ENCODE results near the gene ITGB2. TPM values are rescaled to one million over a fixed set of nuclear protein-coding genes. Genes with fewer than 3 reads are reported as not detected.

The ITGB2 gene
- polyA plus RNA-seq, 2 donors, result 7.3 to 10.0 TPM

DNA sequence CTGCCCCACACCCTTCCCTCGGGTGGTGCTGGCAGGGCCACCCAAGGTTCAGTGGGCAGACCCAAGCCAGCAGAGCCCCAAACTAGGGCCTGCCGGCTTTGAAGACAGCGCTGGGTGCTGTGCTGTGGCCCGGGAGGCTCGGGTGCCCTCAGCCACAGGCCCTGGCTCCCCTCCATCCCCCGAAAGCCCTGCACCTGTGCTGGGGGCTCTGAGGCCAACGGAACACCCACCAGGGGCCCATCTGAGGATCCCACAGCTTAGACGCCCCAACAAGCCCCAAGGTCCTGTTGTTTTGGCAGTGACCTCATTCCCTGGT lies 8.6 kb downstream of the ITGB2 start:
- peak overlapping the region; percentile 37 to 43 for H3K27ac ChIP-seq (ENCODE audit: low read depth in 2 of 2, low read length in 1 of 2)
- peaks cover 0 to 2% of the 10 kb centered on the region in 2 donors for H3K9me3 ChIP-seq (ENCODE audit: control insufficient read depth in 2 of 2, insufficient read depth in 1 of 2, low read depth in 1 of 2, low read length in 1 of 2)
- WGBS, 2 donors, result 35 to 56% methylated on average over 7 to 8 of the region's 8 CpGs
- H3K4me1 ChIP-seq (ENCODE audit: control insufficient read depth in 2 of 2, insufficient read depth in 2 of 2, low read length in 1 of 2), result peaks cover 6 to 21% of the 10 kb centered on the region in 2 donors
- H3K27me3 ChIP-seq (ENCODE audit: control insufficient read depth in 1 of 2, insufficient read depth in 2 of 2, low read length in 2 of 2), result no peaks in the 10 kb centered on the region
- no peaks in the 10 kb centered on the region for H3K36me3 ChIP-seq (ENCODE audit: control insufficient read depth in 2 of 2, insufficient read depth in 2 of 2, low read length in 1 of 2)
- H3K4me3 ChIP-seq (ENCODE audit: low read depth in 1 of 2, low read length in 2 of 2), result no peak overlapping the region

DNA sequence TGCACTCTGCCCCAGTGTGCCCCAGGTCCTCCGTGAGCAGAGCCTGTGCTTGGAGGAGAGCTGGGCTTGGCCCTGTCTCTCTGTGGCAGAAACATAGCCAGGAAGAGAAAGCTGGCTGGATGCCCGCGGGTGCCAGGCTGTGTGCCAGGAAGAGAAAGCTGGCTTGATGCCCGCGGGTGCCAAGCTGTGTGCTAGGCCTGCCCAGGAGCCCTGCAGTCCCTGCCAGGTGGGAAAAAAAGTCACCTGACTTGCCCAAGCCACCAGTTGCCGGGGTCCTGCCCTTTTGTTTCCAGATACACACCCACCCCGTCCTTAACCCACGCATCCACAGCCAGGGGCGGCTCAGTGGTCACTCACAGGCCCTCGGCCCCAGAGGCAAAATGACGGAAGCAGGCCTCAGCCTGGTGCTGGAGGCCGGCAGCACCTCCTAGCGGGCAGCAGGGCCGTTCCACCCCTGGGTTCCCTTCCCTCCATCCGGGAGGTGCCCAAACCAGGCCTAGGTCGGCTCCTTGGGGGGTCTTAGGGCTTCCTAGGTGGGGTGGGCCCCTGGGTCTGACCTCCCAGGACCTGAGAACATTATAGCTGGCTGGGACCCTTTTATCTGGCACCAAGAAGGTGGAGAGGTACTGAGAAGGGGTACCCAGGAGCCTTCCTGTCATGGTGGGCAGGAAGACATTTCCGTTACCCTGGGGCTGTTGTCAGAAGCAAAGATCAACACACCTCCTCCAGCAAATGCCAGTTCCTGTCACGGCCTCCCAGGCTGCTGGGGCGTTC lies 9.1 kb downstream of the ITGB2 start:
- Histone ChIP-seq H3K4me3 (ENCODE audit: low read depth in 1 of 2, low read length in 2 of 2) (peak overlapping the region in 1 of 2 donors; percentile 5), H3K9me3 (ENCODE audit: control insufficient read depth in 2 of 2, insufficient read depth in 1 of 2, low read depth in 1 of 2, low read length in 1 of 2) (peaks cover 0 to 2% of the 10 kb centered on the region in 2 donors), H3K27ac (ENCODE audit: low read depth in 2 of 2, low read length in 1 of 2) (peak overlapping the region; percentile 37 to 43), H3K36me3 (ENCODE audit: control insufficient read depth in 2 of 2, insufficient read depth in 2 of 2, low read length in 1 of 2) (no peaks in the 10 kb centered on the region), H3K4me1 (ENCODE audit: control insufficient read depth in 2 of 2, insufficient read depth in 2 of 2, low read length in 1 of 2) (peaks cover 6 to 21% of the 10 kb centered on the region in 2 donors), H3K27me3 (ENCODE audit: control insufficient read depth in 1 of 2, insufficient read depth in 2 of 2, low read length in 2 of 2) (no peaks in the 10 kb centered on the region)
- 25 to 26% methylated on average over 19 of the region's 19 CpGs for WGBS, 2 donors

DNA sequence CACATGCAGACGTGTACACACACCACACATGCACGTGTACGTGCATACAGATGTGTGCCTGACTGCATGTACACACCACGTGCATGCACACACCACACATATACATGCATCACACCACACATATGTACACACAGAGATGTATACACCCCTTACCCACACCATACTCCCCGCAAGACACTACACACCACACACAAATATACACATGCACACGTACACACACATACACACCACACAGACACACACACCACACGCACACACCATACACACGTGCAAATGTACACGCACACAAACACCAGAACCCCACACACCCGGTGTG lies 9.7 kb downstream of the ITGB2 start:
- H3K4me1 ChIP-seq (ENCODE audit: control insufficient read depth in 2 of 2, insufficient read depth in 2 of 2, low read length in 1 of 2), result peaks cover 6 to 21% of the 10 kb centered on the region in 2 donors
- no peaks in the 10 kb centered on the region for H3K36me3 ChIP-seq (ENCODE audit: control insufficient read depth in 2 of 2, insufficient read depth in 2 of 2, low read length in 1 of 2)
- no peak overlapping the region for H3K4me3 ChIP-seq (ENCODE audit: low read depth in 1 of 2, low read length in 2 of 2)

DNA sequence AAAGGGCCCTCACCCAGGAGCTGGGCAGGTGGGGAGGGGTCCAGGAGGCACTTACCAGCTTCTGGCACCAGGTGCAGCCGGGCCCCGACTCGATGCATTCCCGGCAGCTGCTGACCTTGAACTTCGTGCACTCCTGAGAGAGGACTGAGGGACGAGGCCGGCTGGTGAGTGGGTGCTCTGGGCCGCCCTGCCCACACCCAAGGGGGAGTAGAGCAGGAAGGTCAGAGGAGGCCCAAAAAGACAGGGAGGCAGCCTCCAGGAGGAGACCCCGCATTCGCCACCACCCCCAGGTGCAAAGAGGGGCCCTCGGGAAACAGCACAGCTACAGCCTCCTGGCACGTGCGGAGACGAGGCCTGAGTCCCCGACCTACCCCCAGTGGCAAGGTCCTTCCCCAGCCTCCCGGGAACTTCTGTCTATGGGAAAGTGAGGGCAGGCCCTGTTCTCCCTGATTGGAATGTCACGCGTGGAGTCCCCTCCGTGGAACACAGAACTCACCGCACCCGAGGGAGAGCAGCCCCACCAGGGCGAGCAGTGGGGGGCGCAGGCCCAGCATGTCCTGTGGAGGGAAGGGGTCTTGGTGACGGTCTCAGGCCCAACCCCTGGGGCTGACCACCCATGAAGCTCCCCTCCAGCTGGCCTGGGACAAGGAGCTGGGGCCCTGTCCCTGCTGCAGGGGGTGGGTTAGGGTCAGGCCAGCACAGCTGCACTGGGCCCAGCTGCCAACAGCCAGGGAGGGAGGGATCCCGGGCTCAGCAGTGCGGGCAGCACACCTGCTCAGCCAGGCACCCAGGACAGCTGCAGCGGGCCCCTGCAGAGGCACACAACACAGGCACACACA lies 10.3 kb downstream of the ITGB2 start:
- H3K4me1 ChIP-seq (ENCODE audit: control insufficient read depth in 2 of 2, insufficient read depth in 2 of 2, low read length in 1 of 2), result peaks cover 6 to 21% of the 10 kb centered on the region in 2 donors
- H3K36me3 ChIP-seq (ENCODE audit: control insufficient read depth in 2 of 2, insufficient read depth in 2 of 2, low read length in 1 of 2), result no peaks in the 10 kb centered on the region
- H3K9me3 ChIP-seq (ENCODE audit: control insufficient read depth in 2 of 2, insufficient read depth in 1 of 2, low read depth in 1 of 2, low read length in 1 of 2), result peaks cover 0 to 2% of the 10 kb centered on the region in 2 donors
- no peaks in the 10 kb centered on the region for H3K27me3 ChIP-seq (ENCODE audit: control insufficient read depth in 1 of 2, insufficient read depth in 2 of 2, low read length in 2 of 2)
- 79 to 85% methylated on average over 27 of the region's 27 CpGs for WGBS, 2 donors
- no peak overlapping the region for H3K4me3 ChIP-seq (ENCODE audit: low read depth in 1 of 2, low read length in 2 of 2)
- no peak overlapping the region for H3K27ac ChIP-seq (ENCODE audit: low read depth in 2 of 2, low read length in 1 of 2)

More for the DNA sequence above, 9.7 kb downstream of the ITGB2 start:
- WGBS, 2 donors, result 51 to 55% methylated on average over 10 of the region's 10 CpGs
- H3K9me3 ChIP-seq (ENCODE audit: control insufficient read depth in 2 of 2, insufficient read depth in 1 of 2, low read depth in 1 of 2, low read length in 1 of 2), result peaks cover 0 to 2% of the 10 kb centered on the region in 2 donors
- H3K27me3 ChIP-seq (ENCODE audit: control insufficient read depth in 1 of 2, insufficient read depth in 2 of 2, low read length in 2 of 2), result no peaks in the 10 kb centered on the region
- no peak overlapping the region for H3K27ac ChIP-seq (ENCODE audit: low read depth in 2 of 2, low read length in 1 of 2)

DNA sequence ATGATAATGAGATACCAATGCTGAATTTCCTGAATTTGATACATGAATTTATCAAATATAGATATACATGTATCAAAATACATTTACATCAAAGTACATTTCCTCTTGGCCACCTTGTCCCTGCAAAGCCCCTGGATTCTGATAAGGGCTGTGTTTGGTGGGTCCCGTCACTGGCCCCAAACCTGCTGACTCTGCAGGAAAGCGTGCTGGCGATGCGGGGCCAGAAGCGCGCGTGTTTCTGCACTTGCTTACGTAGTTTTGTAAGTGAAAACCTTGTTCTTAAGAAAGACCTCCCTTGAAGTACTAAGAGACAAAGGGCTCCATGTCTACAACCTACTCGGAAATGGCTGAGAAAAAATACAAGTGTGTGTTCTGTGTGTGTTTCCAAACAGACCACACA lies 11.0 kb downstream of the ITGB2 start:
- Histone ChIP-seq H3K9me3 (ENCODE audit: control insufficient read depth in 2 of 2, insufficient read depth in 1 of 2, low read depth in 1 of 2, low read length in 1 of 2) (peaks cover 0 to 2% of the 10 kb centered on the region in 2 donors), H3K4me3 (ENCODE audit: low read depth in 1 of 2, low read length in 2 of 2) (no peak overlapping the region), H3K4me1 (ENCODE audit: control insufficient read depth in 2 of 2, insufficient read depth in 2 of 2, low read length in 1 of 2) (peaks cover 6 to 21% of the 10 kb centered on the region in 2 donors), H3K36me3 (ENCODE audit: control insufficient read depth in 2 of 2, insufficient read depth in 2 of 2, low read length in 1 of 2) (no peaks in the 10 kb centered on the region), H3K27me3 (ENCODE audit: control insufficient read depth in 1 of 2, insufficient read depth in 2 of 2, low read length in 2 of 2) (no peaks in the 10 kb centered on the region), H3K27ac (ENCODE audit: low read depth in 2 of 2, low read length in 1 of 2) (no peak overlapping the region)
- 92 to 96% methylated on average over 9 of the region's 9 CpGs for WGBS, 2 donors

DNA sequence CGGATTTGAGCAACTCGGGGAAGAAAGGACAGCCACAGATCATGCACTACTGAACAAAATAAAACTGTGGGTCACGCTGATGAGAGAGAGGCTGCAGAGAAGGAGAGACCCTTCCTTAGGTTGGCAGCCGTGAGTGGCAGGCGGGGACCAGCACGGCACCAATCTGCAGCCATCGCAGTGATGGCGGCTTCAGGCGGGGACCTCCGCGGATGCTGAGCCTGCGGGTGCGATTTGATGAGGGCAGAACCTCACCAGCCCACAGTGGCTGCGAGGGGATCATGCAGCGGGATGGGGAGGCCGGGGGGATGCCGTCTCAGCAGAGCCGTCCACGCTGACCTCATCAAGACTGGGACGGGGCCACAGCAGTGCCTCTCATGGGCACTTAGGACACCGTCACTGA lies 11.8 kb downstream of the ITGB2 start:
- peak overlapping the region in 1 of 2 donors; percentile 46 for H3K27ac ChIP-seq (ENCODE audit: low read depth in 2 of 2, low read length in 1 of 2)
- WGBS, 2 donors, result 91 to 92% methylated on average over 21 of the region's 21 CpGs
- no peak overlapping the region for H3K4me3 ChIP-seq (ENCODE audit: low read depth in 1 of 2, low read length in 2 of 2)
- H3K4me1 ChIP-seq (ENCODE audit: control insufficient read depth in 2 of 2, insufficient read depth in 2 of 2, low read length in 1 of 2), result peaks cover 6 to 21% of the 10 kb centered on the region in 2 donors
- peaks cover 0 to 2% of the 10 kb centered on the region in 2 donors for H3K9me3 ChIP-seq (ENCODE audit: control insufficient read depth in 2 of 2, insufficient read depth in 1 of 2, low read depth in 1 of 2, low read length in 1 of 2)
- no peaks in the 10 kb centered on the region for H3K36me3 ChIP-seq (ENCODE audit: control insufficient read depth in 2 of 2, insufficient read depth in 2 of 2, low read length in 1 of 2)
- H3K27me3 ChIP-seq (ENCODE audit: control insufficient read depth in 1 of 2, insufficient read depth in 2 of 2, low read length in 2 of 2), result no peaks in the 10 kb centered on the region

DNA sequence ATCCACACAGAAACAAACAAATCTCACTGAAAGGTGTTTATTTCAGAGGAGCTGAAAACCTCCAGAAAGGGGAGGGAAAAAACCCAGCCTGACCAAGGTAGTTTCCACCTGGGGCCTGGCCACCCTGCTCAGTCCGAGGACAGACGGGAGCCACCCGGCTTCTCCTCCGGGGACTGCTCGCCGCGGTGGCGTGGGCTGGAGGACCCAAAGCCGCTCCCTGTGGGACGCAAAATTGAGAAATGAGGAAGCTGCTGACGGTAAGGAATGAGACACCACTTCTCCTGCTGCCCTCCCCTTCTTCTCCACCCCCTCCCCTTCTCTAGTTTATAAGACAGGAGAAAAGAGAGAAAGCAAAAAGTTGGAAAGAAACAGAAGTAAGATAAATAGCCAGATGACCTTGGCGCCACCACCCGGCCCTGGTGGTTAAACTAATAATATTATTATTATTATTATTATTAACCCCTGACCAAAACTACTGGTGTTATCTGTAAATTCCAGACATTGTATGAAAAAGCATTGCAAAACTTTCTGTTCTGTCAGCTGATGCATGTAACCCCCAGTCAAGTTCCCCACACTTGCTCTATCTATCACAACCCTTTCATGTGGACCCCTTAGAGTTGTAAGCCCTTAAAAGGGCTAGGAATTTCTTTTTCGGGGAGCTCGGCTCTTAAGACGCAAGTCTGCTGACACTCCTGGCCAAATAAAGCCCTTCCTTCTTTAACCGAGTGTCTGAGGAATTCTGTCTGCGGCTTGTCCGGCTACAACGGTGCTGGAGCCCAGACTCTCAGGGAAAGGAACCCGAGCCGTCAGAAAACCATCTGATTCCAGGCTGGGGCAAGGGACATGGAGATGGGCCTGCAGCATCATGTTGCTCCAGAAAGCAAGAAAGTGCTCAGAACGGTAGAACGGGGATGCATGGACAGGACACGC lies 12.5 kb downstream of the ITGB2 start:
- Histone ChIP-seq H3K27me3 (ENCODE audit: control insufficient read depth in 1 of 2, insufficient read depth in 2 of 2, low read length in 2 of 2) (no peaks in the 10 kb centered on the region), H3K4me1 (ENCODE audit: control insufficient read depth in 2 of 2, insufficient read depth in 2 of 2, low read length in 1 of 2) (peaks cover 6 to 17% of the 10 kb centered on the region in 2 donors), H3K27ac (ENCODE audit: low read depth in 2 of 2, low read length in 1 of 2) (peak overlapping the region in 1 of 2 donors; percentile 46), H3K9me3 (ENCODE audit: control insufficient read depth in 2 of 2, insufficient read depth in 1 of 2, low read depth in 1 of 2, low read length in 1 of 2) (peaks cover 0 to 2% of the 10 kb centered on the region in 2 donors), H3K4me3 (ENCODE audit: low read depth in 1 of 2, low read length in 2 of 2) (no peak overlapping the region), H3K36me3 (ENCODE audit: control insufficient read depth in 2 of 2, insufficient read depth in 2 of 2, low read length in 1 of 2) (no peaks in the 10 kb centered on the region)
- WGBS, 2 donors, result 66 to 70% methylated on average over 25 of the region's 25 CpGs

DNA sequence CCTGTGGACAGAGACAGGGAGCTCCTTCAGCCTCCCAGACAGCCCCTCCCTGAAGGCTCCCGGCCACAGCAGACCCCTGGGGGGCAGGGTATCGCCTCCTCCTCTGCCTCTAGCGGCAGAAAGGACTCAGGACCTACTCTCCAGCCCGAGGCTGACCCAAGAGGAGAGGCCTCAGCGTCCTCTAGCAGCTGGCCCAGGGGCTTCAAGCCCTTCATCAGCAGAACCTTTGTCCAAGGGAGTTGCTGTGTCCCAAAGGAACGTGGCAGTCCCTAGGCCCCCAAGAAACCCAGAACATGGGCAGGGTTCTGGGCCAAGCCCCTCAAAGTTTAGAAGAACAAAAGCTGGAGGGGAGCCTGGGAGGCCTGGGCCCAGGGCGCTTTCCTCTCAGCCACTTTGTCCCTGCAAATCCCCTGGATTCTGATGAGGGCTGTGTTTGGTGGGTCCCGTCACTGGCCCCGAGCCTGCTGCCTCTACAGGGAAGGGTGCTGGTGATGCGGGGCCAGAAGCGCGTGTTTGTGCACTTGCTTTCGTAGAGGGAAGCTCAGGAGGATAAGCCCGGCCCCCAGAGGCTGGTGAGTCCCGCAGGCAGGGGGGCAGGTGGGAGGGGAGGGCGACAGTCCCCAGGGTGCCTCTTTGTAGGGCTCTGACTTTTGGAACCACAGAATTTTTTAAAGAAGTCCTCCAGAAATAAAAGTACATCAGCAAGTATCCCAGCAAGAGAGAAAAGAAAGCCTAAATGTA lies 13.3 kb downstream of the ITGB2 start:
- Histone ChIP-seq H3K9me3 (ENCODE audit: control insufficient read depth in 2 of 2, insufficient read depth in 1 of 2, low read depth in 1 of 2, low read length in 1 of 2) (peaks cover under 1 to 2% of the 10 kb centered on the region in 2 donors), H3K4me3 (ENCODE audit: low read depth in 1 of 2, low read length in 2 of 2) (no peak overlapping the region), H3K4me1 (ENCODE audit: control insufficient read depth in 2 of 2, insufficient read depth in 2 of 2, low read length in 1 of 2) (peaks cover 6 to 17% of the 10 kb centered on the region in 2 donors), H3K27me3 (ENCODE audit: control insufficient read depth in 1 of 2, insufficient read depth in 2 of 2, low read length in 2 of 2) (no peaks in the 10 kb centered on the region), H3K27ac (ENCODE audit: low read depth in 2 of 2, low read length in 1 of 2) (peak overlapping the region in 1 of 2 donors; percentile 50), H3K36me3 (ENCODE audit: control insufficient read depth in 2 of 2, insufficient read depth in 2 of 2, low read length in 1 of 2) (no peaks in the 10 kb centered on the region)
- 67 to 70% methylated on average over 16 of the region's 16 CpGs for WGBS, 2 donors

Measured in esophagus (tissue), 2 donors.